Esophagus muscularis mucosa (tissue), 4 donors: ENCODE data around the gene ANO6. TPM values are rescaled to one million over a fixed set of nuclear protein-coding genes. Genes with fewer than 3 reads are reported as not detected.

Experiments used
- DNase-seq: peaks from one replicate; pipeline ENCODE4 v3.0.0-alpha.2; 2017; ENCODE audit errors: extremely low spot score
- H3K27ac ChIP-seq, 4 donors: fragments of 200-600 bp; sonication (generic); replicated peaks in 1 of 4; 1 replicate in 3 of 4; 2 replicates in 1 of 4; pipeline ENCODE4 v1.5.1; 2016 to 2019; ENCODE audit warnings: mild to moderate bottlenecking in 1 of 4
- H3K27me3 ChIP-seq, 4 donors: fragments of 200-600 bp; sonication (generic); one replicate each; pipeline versions ENCODE4 v1.5.1 to v1.6.0; 2016 to 2019
- H3K36me3 ChIP-seq, 4 donors: fragments of 200-600 bp; sonication (generic); one replicate each; pipeline ENCODE4 v1.5.1; 2016 to 2019
- H3K4me1 ChIP-seq, 4 donors: fragments of 200-600 bp; sonication (generic); one replicate each; pipeline ENCODE4 v1.5.1; 2016 to 2019
- H3K4me3 ChIP-seq, 4 donors: fragments of 200-600 bp; sonication (generic); 1 replicate in 2 of 4; 2 replicates in 2 of 4; pipeline ENCODE4 v1.5.1; 2016 to 2019; ENCODE audit warnings: mild to moderate bottlenecking in 4 of 4, moderate library complexity in 1 of 4
- H3K9me3 ChIP-seq, 4 donors: fragments of 200-600 bp; sonication (generic); 1 replicate in 3 of 4; 2 replicates in 1 of 4; pipeline ENCODE4 v1.5.1; 2016 to 2019
- EP300 ChIP-seq: sonication (generic); formaldehyde crosslinking; IDR thresholded peaks from one replicate; pipeline ENCODE4 v1.6.1; 2017; ENCODE audit warnings: antibody characterized with exemption
- POLR2A ChIP-seq: fragments of 450-650 bp; IDR thresholded peaks from one replicate; pipeline ENCODE4 v1.6.1; 2017; ENCODE audit warnings: antibody characterized with exemption, moderate library complexity, mild to moderate bottlenecking, low read depth
- POLR2AphosphoS5 ChIP-seq, 2 donors: sonication (generic); formaldehyde crosslinking; IDR thresholded peaks; one replicate each; pipeline ENCODE4 v1.6.1; 2017; ENCODE audit warnings: antibody characterized with exemption in 2 of 2
- WGBS: methylation state at CpG from one replicate; pipeline ENCODE4 v1.1.5; 2018; 5-methylcytosine and 5-hydroxymethylcytosine counted together
- intact Hi-C: fragments of 100-400 bp; cut with DNase I; formaldehyde crosslinking; loops from one replicate; pipeline ENCODE4 v1.15.1; 2023
- total RNA-seq, 4 donors: library from RNA; depleted of rRNA; stranded (reverse); fragments of >200 nt; gene quantifications; one replicate each; pipeline versions ENCODE4 v1.1.0 to v1.2.1, GENCODE V29; 2016
- TF ChIP-seq, protein P1 (sequence below), 3 experiments: fragments of 200-600 bp in 2 of 3; fragments of 450-650 bp in 1 of 3; sonication (generic) in 2 of 3; IDR thresholded peaks; one replicate each; pipeline ENCODE4 v1.5.1; 2017 to 2019; ENCODE audit warnings: antibody characterized with exemption in 3 of 3, mild to moderate bottlenecking in 2 of 3, moderate library complexity in 1 of 3

Gene ANO6
- total RNA-seq, 4 donors from 2014 or later, result 141 to 208 (median 166) TPM

DNA sequence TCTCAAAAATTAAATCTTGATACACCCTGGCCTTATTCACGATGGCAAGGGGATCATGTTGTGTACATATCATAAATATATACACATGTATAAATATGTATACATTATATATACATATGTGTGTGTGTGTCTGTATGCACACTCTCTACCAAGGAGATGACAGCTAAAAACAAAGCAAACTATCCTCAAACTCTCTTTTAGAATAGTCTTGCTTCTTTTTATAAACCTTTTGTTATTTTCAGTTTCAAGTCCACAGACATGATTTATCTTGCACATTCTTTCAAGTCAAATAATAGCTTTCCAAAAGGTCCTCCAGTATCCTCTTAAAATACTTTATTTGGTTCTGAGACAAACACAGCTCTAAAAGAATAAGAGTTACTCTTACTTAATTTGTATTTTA lies 8.4 kb downstream of the ANO6 start:
- no peaks in the 10 kb centered on the region for H3K9me3 ChIP-seq
- no peaks in the 10 kb centered on the region for H3K27me3 ChIP-seq
- no peak for DNase-seq
- H3K36me3 ChIP-seq, result no peaks in the 10 kb centered on the region
- WGBS, result 38% methylated on average over 1 of the region's 1 CpG
- no peak for TF ChIP-seq EP300
- TF ChIP-seq, protein P1, sequence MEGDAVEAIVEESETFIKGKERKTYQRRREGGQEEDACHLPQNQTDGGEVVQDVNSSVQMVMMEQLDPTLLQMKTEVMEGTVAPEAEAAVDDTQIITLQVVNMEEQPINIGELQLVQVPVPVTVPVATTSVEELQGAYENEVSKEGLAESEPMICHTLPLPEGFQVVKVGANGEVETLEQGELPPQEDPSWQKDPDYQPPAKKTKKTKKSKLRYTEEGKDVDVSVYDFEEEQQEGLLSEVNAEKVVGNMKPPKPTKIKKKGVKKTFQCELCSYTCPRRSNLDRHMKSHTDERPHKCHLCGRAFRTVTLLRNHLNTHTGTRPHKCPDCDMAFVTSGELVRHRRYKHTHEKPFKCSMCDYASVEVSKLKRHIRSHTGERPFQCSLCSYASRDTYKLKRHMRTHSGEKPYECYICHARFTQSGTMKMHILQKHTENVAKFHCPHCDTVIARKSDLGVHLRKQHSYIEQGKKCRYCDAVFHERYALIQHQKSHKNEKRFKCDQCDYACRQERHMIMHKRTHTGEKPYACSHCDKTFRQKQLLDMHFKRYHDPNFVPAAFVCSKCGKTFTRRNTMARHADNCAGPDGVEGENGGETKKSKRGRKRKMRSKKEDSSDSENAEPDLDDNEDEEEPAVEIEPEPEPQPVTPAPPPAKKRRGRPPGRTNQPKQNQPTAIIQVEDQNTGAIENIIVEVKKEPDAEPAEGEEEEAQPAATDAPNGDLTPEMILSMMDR (IDR thresholded peaks at IDR 0.05), result no peak
- TF ChIP-seq POLR2AphosphoS5 (IDR thresholded peaks at IDR 0.05), result no peak
- no peak for TF ChIP-seq POLR2A
- H3K4me1 ChIP-seq, result peaks cover 28 to 91% (median 88%) of the 10 kb centered on the region in 4 donors
- peak overlapping the region; percentile 73 to 98 (median 96) for H3K27ac ChIP-seq
- intact Hi-C loops, result no loop called here
- H3K4me3 ChIP-seq, result peak overlapping the region in 3 of 4 donors; percentile 2 to 25 (median 16)

DNA sequence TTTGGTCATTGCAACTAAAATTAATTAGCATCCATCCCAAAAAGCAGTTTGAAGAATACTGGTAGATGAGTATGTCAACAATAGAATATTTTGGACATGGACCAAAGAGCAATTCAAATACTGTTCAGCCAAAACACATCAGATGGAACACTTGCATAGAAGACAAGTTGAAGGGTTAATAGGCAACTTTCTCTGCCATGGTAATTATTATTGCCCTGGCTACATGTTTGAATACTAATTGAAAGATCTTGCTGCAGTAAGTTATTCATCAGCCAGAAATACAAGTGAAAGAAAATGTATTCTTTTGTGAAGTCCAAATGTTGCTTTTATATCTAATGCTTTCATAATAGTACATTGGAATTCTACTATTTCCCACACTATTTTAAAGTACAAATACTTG lies 10.1 kb downstream of the ANO6 start:
- Histone ChIP-seq H3K27ac (peak overlapping the region; percentile 73 to 98 (median 96)), H3K27me3 (no peaks in the 10 kb centered on the region), H3K4me3 (no peak overlapping the region), H3K36me3 (no peaks in the 10 kb centered on the region), H3K9me3 (no peaks in the 10 kb centered on the region), H3K4me1 (peaks cover 16 to 79% (median 74%) of the 10 kb centered on the region in 4 donors)
- no peak for TF ChIP-seq POLR2AphosphoS5 (IDR thresholded peaks at IDR 0.05)
- TF ChIP-seq POLR2A, result no peak
- intact Hi-C loops, result no loop called here
- DNase-seq, result no peak

DNA sequence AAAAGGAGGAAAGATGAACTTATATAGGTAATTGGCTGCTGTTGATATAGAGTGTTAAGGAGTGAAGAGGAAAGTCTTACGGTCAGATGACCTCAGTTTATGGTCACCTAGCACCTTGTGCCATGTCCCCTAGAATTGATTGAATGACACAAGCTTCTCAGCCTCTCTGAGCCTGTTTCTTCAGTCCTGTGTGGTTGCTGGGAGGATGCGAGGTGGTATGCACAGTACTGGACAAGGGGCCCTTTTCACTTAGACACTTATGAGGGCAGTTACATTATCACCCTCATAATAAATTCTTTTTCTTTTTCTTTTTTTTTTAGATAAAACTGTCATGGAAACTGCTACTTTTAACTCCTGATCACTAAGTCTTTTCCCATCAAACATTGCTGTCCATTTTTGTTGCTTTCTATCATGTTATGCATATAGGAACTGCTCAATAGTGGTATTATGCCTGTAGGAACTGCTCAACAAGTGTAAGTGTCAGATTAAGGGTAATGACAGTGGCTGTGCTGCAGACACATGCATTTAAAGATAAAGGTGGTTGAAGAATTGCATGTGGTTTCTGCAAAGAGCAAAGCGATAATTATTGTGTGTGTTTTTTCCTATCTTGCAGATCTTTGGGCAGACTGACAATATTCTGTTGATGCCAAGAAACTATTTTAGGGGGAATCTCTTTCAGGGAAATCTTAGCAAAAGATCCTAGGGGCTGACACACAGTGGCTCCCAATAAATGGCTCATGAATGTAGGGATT lies 11.6 kb downstream of the ANO6 start:
- intact Hi-C loops, result no loop called here
- Histone ChIP-seq H3K4me3 (no peak overlapping the region), H3K9me3 (no peaks in the 10 kb centered on the region), H3K27me3 (no peaks in the 10 kb centered on the region), H3K27ac (peak overlapping the region in 3 of 4 donors; percentile 12 to 45 (median 21)), H3K36me3 (no peaks in the 10 kb centered on the region), H3K4me1 (peaks cover 29 to 81% (median 76%) of the 10 kb centered on the region in 4 donors)
- WGBS, result 95% methylated on average over 3 of the region's 3 CpGs
- DNase-seq, result no peak
- TF ChIP-seq POLR2AphosphoS5 (IDR thresholded peaks at IDR 0.05), result no peak
- no peak for TF ChIP-seq EP300
- no peak for TF ChIP-seq POLR2A
- TF ChIP-seq, protein P1 (IDR thresholded peaks at IDR 0.05), result no peak

DNA sequence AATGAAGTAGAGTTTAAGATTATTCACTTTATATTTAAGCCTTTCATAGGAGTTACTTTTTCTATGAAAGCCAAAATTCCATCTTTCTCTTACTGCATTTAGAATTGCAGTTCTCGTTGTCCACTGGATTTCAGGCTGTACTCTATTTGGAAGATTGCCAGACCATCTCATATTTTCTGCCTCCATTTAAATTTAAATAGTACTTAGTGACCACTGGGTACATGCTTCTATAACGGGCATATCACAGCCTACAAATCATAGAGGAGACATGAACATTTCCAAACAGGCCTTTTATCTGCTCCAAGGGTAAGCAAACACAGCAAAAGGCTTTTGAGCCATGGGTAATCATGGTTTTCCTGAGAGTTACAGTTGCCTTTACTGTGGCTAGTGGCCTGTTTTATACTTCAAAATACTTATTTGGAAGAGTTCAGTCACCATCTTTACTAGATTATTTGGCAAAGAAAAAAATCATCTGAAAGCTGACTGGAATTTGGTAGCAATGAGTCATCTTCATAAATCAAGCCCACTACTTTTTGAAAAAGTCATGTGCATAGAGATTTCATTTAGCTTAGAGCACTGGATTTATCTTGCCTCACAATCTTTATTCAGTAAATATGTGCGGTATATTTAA lies 15.7 kb downstream of the ANO6 start:
- Histone ChIP-seq H3K27me3 (no peaks in the 10 kb centered on the region), H3K4me3 (no peak overlapping the region), H3K9me3 (no peaks in the 10 kb centered on the region), H3K36me3 (no peaks in the 10 kb centered on the region), H3K4me1 (peaks cover 49 to 79% (median 76%) of the 10 kb centered on the region in 4 donors), H3K27ac (peak overlapping the region; percentile 84 to 93 (median 86))
- WGBS, result 37% methylated on average over 3 of the region's 3 CpGs
- intact Hi-C loops, result no loop called here
- TF ChIP-seq, protein P1 (IDR thresholded peaks at IDR 0.05), result no peak
- TF ChIP-seq EP300, result no peak
- no peak for TF ChIP-seq POLR2A
- peak in 1 of 2 donors; percentile 26 for TF ChIP-seq POLR2AphosphoS5 (IDR thresholded peaks at IDR 0.05)
- DNase-seq, result no peak

DNA sequence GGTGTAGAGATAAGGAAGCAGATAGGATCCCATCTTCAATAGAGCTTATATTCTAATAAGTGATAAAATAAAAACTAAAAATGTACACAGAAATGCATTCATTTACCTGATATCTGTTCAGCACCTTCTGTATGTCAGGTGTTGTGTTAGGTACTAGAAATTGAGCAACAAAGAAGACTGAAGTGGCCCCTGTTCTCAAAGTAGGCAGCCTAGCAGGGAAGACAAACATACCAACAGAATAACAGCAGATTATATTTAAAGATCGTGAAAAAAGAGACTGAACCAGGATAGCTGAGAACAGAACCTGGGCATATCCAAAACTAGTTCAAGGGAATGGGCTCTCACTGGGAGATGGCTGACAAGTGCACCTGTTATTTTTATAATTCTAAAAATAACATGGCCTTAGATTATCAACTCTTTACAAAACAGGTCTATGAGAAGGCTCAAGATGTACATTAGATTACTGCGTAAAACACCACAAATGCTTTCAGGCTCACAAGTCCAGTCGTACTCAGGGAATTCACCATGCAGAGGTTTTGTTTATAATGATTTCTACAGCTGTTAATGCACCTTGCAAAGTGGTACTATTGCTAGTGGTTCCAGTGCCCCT lies 16.4 kb downstream of the ANO6 start:
- Histone ChIP-seq H3K9me3 (no peaks in the 10 kb centered on the region), H3K27me3 (no peaks in the 10 kb centered on the region), H3K4me1 (peaks cover 49 to 76% (median 73%) of the 10 kb centered on the region in 4 donors), H3K36me3 (no peaks in the 10 kb centered on the region), H3K27ac (peak overlapping the region; percentile 84 to 93 (median 86)), H3K4me3 (no peak overlapping the region)
- intact Hi-C loops, result no loop called here
- WGBS, result 73% methylated on average over 3 of the region's 3 CpGs
- TF ChIP-seq, protein P1 (IDR thresholded peaks at IDR 0.05), result no peak
- TF ChIP-seq EP300 (no peak), POLR2A (no peak), POLR2AphosphoS5 (IDR thresholded peaks at IDR 0.05) (no peak)
- DNase-seq, result no peak
